HG03571 (cell line): Measurements from ENCODE around the gene TRIM68.

Source experiments
- ATAC-seq: cut with Tn5 transposase; IDR thresholded peaks from one replicate; pipeline ENCODE4 v1.9.1; 2021; ENCODE audit not compliant: unreplicated experiment

Gene TRIM68

DNA sequence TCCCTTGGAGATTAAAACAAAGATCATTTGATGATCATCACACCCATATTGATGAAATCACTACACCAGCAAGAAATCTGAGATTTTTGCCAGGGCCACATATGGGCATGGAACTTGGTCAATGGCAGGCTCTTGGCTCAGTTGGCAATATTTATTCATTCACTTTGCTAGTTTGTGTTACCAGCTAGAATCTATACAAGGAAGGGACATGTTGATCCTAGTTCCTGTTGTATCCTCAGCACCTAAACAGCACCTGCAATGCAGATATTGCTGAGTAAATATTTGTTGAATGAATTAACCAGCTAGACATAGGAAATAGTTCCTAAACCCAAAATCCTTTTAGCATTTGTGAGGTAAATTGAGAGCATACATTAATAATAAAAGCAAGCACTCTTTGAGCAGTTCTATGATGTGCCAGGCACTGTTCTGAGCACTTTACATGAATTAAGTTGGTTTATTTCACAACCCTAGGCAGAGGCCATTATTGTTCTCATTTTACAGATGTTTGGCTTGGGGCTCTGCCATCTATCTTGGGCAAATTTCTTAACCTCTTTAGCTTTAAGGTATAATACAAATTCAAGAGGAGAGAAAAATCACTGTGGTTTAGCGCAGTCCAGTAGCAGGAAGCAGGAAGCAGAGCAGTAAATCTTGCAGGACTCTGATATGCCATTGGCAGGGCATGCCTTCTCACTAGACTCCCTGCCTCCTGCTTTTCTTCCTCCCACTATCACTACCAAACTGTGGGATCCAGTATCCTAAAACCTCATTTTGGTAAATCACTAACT is 1.6 kb downstream of the TRIM68 start:
- no peak for ATAC-seq

DNA sequence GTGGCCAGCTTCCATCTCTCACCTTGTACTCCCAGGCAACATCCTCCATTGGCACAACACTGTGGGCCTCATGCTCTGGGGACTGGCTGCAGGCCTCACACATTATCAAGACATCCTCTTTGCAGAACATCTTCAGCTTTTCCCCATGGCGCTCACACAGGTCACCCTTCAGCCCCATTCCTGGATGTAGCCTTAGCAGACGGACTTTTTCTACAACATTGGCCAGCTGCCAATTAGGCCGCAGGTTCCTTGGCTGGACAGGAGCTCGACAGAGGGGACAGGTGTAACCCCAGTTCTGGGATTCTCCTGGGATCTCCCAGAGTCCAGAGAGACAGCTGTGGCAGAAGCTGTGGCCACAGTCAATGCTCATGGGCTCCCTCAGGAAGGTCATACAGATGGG is 3.0 kb downstream of the TRIM68 start:
- no peak for ATAC-seq

DNA sequence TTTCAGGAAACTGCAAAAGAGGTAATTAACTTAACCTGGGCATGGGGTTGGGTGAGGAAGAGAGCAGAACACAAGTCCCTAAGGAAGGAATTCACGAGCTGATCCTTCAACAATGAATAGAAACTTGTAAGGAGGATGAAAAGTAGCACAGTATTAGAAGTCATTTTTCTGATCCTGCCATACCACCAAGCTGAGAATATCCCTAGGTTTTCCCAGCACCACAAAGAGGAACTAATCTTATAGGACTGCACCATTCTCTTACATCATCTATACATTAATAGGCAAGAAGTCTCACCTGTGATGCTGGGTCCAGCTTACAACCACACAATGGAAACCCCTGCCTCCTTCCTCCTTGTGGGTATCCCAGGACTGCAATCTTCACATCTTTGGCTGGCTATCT is 14.3 kb downstream of the TRIM68 start, which contains the start of gene OR52I1:
TSS of gene OR52I1 (plus strand) at position 301 of the 400 bp plus-strand sequence. CDS start at position 301, 0 bp downstream.
- no peak for ATAC-seq

DNA sequence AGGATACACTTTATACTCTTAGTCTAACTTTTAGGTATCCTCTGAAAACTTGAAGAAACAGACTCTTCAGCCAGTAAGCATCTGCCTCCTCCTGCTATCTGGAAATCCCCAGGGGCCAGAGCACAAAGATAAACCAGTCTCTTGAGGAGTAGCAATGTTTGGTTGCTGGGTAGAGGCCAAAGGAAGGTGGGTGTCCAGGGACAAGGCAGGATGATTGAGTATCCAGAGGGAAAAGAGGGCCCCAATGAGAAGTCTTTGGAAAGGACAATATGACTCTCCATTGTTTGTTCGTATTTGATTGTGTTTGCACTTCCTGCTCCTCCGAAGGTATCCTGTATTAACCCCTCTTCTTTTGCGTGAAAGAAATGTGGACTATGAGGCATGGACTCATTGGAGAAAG is 19.0 kb downstream of the TRIM68 start:
- no peak for ATAC-seq

DNA sequence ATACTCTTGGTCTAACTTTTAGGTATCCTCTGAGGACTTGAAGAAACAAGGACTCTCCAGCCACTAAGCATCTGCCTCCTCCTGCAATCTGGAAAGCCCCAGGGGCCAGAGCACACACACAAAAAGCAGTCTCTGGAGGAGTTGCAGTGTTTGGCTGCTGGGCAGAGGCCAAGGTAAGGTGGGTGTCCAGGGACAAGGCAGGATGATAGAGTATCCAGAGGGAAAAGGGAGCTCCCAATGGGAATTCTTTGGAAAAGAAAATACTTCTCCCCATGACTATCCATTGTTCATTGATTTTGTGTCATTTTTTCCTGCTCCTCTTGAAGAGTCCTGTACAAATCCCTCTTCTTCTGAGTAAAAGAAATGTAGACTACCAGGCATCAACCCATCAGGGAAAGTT is 26.6 kb downstream of the TRIM68 start, which contains the start of gene OR52I2:
TSS of gene OR52I2 (plus strand) at position 301 of the 400 bp plus-strand sequence.
- ATAC-seq: no peak

DNA sequence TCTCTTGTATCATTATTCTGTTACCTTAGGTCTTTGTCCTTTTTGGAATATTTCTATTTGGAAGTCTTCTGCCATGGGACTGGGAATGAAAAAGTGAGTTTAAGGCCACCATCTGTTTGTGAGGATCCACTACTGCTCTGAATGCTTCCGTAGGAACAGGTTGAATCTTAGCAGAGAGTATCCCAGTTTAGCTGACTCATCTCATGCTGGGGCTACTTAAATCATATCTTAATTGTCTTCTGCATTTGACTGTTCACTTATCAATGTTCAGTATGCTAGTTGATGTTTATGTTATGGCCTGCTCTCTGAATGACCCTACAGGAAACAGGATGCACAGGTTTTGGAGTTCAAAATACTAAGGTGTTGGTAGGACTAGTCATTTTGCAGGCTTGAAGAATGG is 27.9 kb downstream of the TRIM68 start:
- ATAC-seq: no peak

DNA sequence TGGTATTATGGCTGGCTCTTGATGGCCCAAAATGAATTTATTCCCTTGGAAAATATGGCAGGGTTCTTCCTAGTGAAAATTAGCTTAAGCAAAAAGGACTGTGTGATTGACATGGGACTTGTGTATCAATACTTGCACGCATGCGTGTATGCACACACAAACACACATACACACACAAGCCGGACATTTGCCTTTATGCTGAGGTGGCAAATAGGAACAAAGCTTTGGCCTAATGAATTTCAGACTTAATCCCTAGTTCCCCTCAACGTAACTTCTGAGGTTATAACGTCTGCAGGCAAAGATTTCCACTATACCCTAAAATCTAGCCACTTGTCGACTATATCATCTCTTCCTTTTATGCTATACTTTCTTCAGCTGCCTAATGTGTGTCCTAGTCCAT is 29.4 kb downstream of the TRIM68 start:
- ATAC-seq: no peak

DNA sequence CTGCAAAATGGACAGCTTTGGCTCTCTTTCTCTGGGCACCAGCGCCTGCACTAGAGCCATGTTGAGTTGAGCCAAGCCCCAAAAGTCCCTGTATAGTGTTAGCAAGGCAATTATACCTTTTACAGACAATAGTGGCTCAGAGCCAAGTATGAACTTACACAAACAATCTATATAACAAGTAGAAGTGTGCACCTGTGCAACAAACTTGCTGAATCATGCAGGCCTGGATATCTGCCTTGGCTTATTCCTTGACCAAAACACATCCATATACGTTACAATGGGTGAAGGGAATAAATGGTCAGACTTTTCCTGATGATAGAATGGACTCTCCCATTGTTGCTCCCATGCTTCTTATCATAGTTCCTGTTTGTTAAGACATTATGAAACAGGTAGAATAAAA is 30.3 kb downstream of the TRIM68 start:
- ATAC-seq: no peak

DNA sequence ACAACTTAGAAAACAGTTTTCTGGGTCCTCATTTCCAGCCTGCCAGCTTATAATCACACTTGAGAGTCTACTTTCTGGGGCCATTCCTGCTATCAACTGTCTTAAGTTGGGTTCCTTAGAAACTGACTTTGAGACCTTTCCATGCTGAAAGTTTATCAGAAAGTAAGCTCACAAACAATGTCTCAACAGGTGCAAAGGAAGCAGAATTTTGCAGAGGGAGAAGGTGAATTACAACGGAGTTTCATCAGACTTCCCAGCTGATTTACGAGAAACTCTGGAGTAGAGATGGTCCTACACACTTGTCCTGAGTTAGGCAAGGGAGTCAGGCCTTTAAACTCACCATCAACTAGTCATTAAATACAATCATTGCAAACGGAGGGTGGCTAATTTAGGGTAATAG is 31.2 kb downstream of the TRIM68 start:
- ATAC-seq: no peak

DNA sequence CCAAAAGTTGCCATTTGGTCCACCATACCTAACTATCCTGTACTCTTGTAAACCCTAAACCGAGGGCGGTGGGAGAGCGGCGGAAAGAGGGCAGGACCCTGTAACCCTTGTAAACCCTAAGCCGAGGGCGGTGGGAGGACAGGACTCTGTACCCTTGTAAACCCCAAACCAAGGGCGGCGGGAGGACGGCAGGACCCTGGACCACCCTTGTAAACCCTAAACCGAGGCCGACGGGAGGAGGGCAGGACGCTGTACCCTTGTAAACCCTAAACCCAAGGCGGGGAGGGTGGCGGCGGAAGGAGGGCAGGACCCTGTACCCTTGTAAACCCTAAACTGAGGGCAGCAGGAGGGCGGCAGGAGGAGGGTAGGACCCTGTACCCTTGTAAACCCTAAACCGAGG is 39.0 kb downstream of the TRIM68 start:
- ATAC-seq: no peak

DNA sequence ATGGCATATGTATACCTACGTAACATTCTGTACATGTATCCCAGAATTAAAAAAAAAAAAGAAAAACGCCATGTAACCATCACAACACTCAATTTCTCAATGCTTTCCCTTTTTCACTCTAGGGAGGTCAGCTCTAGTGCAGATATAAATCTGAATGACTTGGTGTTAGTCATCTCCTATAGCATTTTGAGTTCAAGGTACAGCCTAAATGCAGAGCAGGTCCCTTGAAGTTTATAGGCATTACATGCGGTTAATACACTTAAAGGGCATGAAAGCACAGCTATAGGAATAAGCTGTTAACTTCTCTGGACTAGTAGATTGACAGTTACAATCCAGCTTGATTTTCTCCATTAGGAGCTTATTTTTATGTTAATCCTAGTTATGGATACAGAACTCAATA is 42.7 kb downstream of the TRIM68 start:
- ATAC-seq: no peak

DNA sequence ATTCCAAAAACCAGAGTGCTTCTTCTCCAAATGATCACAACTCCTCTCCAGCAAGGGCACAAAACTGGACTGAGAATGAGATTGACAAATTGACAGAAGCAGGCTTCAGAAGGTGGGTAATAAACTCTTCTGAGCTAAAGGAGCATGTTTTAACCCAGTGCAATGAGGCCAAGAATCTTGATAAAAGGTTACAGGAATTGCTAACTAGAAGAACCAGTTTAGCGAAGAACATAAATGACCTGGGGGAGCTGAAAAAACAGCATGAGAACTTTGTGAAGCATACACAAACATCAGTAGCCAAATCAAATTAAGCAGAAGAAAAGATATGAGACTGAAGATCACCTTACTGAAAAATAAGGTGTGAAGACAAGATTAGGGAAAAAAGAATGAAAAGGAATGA is 47.6 kb downstream of the TRIM68 start:
- ATAC-seq: no peak

DNA sequence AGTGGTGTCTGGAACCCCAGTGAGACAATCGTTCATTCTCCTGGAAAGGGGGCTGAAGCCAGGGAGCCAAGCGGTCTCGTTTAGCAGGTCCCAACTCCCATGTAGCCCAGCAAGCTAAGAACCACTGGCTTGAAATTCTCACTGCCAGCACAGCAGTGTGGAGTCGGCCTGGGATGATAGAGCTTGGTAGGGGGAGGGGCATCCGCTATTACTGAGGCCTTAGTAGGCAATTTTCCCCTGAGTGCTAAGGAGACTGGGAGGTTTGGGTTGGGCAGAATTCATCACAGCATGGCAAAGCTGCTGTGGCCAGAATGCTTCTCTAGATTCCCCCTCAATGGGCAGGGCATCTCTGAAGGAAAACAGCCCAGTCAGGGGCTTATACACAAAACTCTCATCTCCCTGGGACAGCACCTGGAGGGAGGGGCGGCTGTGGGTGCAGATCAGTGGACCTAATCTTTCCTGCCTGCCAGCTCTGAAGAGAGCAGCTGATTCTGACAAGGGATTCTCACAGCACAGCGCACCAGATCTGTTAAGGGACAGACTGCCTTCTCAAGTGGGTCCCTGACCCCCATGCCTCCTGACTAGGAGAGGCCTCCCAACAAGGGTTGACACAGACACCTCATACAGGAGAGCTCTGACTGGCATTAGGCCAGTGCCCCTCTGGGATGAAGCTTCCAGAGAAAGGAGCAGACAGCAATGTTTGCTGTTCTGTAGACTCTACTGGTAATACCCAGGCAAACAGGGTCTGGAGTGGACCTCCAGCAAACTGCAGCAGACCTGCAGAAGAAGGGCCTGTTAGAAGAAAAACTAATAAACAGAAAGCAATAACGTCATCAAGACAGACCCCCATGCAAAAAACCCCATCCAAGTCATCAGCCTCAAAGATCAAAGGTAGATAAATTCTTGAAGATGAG is 48.2 kb downstream of the TRIM68 start:
- ATAC-seq: no peak

DNA sequence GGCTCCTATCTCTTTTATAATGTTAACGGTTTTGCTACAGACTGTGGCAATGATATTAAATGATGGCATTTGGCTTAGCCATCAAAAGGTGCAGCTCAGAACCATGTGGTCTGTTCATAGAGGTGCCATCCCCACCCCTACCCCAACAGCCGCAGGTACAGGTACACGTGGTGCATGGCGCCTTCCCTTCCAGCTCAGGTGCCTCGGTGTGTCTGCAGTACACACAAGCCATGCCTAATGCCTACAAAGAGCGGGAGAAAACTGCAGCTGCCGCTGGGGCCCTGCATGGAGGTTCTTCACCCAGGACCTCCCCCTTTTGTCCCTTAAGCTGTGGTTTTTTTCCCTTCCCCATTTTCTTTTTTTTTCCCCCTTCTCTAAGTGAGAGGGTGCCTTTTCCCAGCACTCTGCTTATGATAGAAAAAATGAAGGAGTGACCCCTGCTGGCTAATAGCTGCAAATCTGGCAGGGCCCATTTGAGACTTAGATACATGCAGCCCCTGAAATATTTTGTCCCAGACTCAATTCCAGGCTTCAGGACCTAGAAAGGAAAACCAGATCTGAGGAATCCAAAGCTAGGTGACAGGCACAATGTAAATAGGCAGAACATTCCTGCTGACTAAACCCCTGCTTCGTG is 56.6 kb downstream of the TRIM68 start:
- no peak for ATAC-seq
